GM12873 (cell line): ENCODE results near the gene CADPS2.

Source experiments
- CTCF ChIP-seq: IDR thresholded peaks from 2 replicates; pipeline ENCODE4 v1.5.1; 2012; ENCODE audit warnings: low read depth, mild to moderate bottlenecking, moderate library complexity, low read length, control low read depth; ENCODE audit not compliant: insufficient read depth; ENCODE audit errors: missing control alignments

Gene CADPS2

GRCh38 chr7:122578350-122578749 lies 307.9 kb downstream of the CADPS2 start:
- TF ChIP-seq CTCF = no peak

- TF ChIP-seq CTCF = no peak
Observed at GRCh38 chr7:122577449-122578003, 308.7 kb downstream of the CADPS2 start.

GRCh38 chr7:122572706-122573105 lies 313.6 kb downstream of the CADPS2 start:
- TF ChIP-seq CTCF = no peak

GRCh38 chr7:122561326-122561725 lies 324.9 kb downstream of the CADPS2 start:
- TF ChIP-seq CTCF = no peak

- no peak for TF ChIP-seq CTCF
Observed at GRCh38 chr7:122556873-122557542, 329.3 kb downstream of the CADPS2 start.

- no peak for TF ChIP-seq CTCF
Observed at GRCh38 chr7:122556219-122556618, 330.0 kb downstream of the CADPS2 start.

- TF ChIP-seq CTCF = no peak
Observed at GRCh38 chr7:122553761-122554160, 332.5 kb downstream of the CADPS2 start.
